GM12873 (cell line): ENCODE data around the gene HOXC9.
A peak's percentile ranks its signal among the peaks of the same experiment; 100 is the strongest.

Experiments used
- CTCF ChIP-seq: IDR thresholded peaks from 2 replicates; pipeline ENCODE4 v1.5.1; 2012; ENCODE audit warnings: low read depth, mild to moderate bottlenecking, moderate library complexity, low read length, control low read depth; ENCODE audit not compliant: insufficient read depth; ENCODE audit errors: missing control alignments

Gene HOXC9

GRCh38 chr12:54029529-54030441 is 29.8 kb downstream of the HOXC9 start:
- no peak for TF ChIP-seq CTCF

- TF ChIP-seq CTCF = no peak
Observed at GRCh38 chr12:54030442-54030801, 30.5 kb downstream of the HOXC9 start.

- TF ChIP-seq CTCF = no peak
Observed at GRCh38 chr12:54030889-54031471, 31.0 kb downstream of the HOXC9 start.

- no peak for TF ChIP-seq CTCF
Observed at GRCh38 chr12:54031480-54031879, 31.5 kb downstream of the HOXC9 start.

GRCh38 chr12:54032086-54032619 is 32.2 kb downstream of the HOXC9 start:
- no peak for TF ChIP-seq CTCF

- peak; percentile 97 for TF ChIP-seq CTCF
Observed at GRCh38 chr12:54032627-54033100, 32.7 kb downstream of the HOXC9 start, which contains the start of gene HOXC5. Gene HOXC5, plus strand, starts transcription at chr12:54033050. Its CDS starts 73 bp downstream, at chr12:54033123.
